ENCODE measurements around the gene CELF3.

DNA sequence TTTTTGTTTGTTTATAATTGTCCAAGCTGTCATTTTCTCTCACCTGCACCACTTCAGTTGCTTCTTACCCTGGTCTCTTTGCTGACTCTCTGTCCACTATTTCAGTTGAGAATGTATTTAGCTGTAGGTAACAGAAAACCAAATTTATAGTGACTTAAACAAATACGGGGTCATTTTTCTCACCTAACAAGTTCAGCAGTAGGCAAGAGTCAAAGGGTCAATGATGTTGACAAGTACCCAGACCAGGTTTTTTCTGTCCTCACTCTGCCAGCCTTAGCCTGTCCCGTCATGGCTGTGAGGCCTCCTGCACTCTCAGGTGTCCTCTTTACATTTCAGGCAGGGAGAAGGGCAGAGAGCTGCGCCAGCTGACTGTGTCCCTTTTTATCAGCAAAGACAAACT, 16.5 kb upstream of the CELF3 start:
- TF ChIP-seq CTCF (IDR thresholded peaks at IDR 0.05) (no peak), POLR2AphosphoS5 (IDR thresholded peaks at IDR 0.05; ENCODE audit: low read depth, low read length) (no peak), SIN3A (IDR thresholded peaks at IDR 0.05; ENCODE audit: borderline replicate concordance, insufficient read depth, low read depth, low read length) (no peak), TCF7L2 (IDR thresholded peaks at IDR 0.05; ENCODE audit: low read depth, low read length) (no peak)
- TF ChIP-seq, protein P1, sequence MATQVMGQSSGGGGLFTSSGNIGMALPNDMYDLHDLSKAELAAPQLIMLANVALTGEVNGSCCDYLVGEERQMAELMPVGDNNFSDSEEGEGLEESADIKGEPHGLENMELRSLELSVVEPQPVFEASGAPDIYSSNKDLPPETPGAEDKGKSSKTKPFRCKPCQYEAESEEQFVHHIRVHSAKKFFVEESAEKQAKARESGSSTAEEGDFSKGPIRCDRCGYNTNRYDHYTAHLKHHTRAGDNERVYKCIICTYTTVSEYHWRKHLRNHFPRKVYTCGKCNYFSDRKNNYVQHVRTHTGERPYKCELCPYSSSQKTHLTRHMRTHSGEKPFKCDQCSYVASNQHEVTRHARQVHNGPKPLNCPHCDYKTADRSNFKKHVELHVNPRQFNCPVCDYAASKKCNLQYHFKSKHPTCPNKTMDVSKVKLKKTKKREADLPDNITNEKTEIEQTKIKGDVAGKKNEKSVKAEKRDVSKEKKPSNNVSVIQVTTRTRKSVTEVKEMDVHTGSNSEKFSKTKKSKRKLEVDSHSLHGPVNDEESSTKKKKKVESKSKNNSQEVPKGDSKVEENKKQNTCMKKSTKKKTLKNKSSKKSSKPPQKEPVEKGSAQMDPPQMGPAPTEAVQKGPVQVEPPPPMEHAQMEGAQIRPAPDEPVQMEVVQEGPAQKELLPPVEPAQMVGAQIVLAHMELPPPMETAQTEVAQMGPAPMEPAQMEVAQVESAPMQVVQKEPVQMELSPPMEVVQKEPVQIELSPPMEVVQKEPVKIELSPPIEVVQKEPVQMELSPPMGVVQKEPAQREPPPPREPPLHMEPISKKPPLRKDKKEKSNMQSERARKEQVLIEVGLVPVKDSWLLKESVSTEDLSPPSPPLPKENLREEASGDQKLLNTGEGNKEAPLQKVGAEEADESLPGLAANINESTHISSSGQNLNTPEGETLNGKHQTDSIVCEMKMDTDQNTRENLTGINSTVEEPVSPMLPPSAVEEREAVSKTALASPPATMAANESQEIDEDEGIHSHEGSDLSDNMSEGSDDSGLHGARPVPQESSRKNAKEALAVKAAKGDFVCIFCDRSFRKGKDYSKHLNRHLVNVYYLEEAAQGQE (IDR thresholded peaks at IDR 0.05; ENCODE audit: insufficient read depth in 1 of 2, low read depth in 2 of 2, low read length in 1 of 2): no peak

Measured in Panc1 (cell line).